ENCODE results near the gene GPC6.

Gene GPC6

DNA sequence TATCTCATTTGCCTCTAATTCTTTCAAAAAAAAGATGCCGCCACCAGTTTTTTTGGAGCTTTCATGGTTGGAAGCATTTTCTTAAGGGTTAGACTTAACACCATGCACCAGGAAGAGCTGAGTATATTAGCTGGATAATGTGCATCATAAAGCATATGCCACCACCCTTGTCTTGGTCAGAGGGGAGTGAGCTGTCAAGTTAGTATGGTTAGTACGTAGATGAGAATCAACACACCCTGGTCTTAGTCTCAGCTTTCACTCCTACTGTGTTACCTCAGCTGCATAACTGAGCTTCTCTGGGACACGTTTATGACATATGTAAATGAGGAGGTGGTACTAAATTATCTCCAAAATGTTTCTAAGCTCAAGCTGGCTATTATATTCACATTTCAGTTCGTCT is 837.2 kb downstream of the GPC6 start:
- Histone ChIP-seq H3K9me3 (ENCODE audit: control extremely low read depth in 1 of 5, control insufficient read depth in 4 of 5, insufficient read depth in 2 of 5, low read depth in 1 of 5, low read length in 4 of 5) (no peaks in the 10 kb centered on the region), H3K36me3 (ENCODE audit: control insufficient read depth in 4 of 4, insufficient read depth in 4 of 4, low read length in 3 of 4) (no peaks in the 10 kb centered on the region), H3K27me3 (replicated peaks in 2 of 5; ENCODE audit: control insufficient read depth in 4 of 5, insufficient read depth in 5 of 5, low read length in 4 of 5) (no peaks in the 10 kb centered on the region), H3K4me1 (ENCODE audit: control extremely low read depth in 1 of 4, control insufficient read depth in 4 of 4, insufficient read depth in 4 of 4, low read length in 3 of 4) (no peaks in the 10 kb centered on the region), H3K27ac (ENCODE audit: insufficient read depth in 1 of 2, low read depth in 1 of 2, low read length in 2 of 2, poor library complexity in 1 of 2, severe bottlenecking in 2 of 2) (no peak overlapping the region), H3K4me3 (ENCODE audit: control insufficient read depth in 1 of 7, extremely low read depth in 1 of 7, insufficient read depth in 4 of 7, low read depth in 2 of 7, low read length in 6 of 7) (no peak overlapping the region)
- WGBS (ENCODE audit: insufficient coverage) = no CpG with 5 or more reads among the region's 4 CpGs
- ChIA-PET POLR2A (no interaction called here), CTCF (interaction anchor here (1.0 kb wide), 1 partner anchor 11 kb away, joined by 3 read pairs; no protein-coding TSS in a partner anchor)
- no peak for DNase-seq

DNA sequence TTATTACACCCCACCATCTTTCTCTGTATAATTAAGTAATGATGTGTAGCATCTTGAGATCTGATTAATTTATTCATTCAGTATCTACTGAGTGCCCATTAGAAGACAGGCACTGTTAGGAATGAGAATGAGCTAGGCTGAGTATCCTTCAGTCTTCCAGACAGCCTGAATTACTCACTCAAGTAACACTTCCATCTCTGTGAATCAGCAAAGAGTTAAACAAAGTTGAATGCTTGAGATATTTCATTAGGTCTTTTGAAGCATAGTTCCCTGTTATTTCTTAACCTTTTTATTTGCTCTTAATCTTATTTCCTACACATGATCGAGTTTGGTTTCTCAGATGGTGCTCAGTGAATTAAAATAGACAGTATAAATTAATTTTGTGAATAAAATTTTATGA is 839.1 kb downstream of the GPC6 start:
- Histone ChIP-seq H3K36me3 (ENCODE audit: control insufficient read depth in 4 of 4, insufficient read depth in 4 of 4, low read length in 3 of 4) (no peaks in the 10 kb centered on the region), H3K27me3 (replicated peaks in 2 of 5; ENCODE audit: control insufficient read depth in 4 of 5, insufficient read depth in 5 of 5, low read length in 4 of 5) (no peaks in the 10 kb centered on the region), H3K4me3 (ENCODE audit: control insufficient read depth in 1 of 7, extremely low read depth in 1 of 7, insufficient read depth in 4 of 7, low read depth in 2 of 7, low read length in 6 of 7) (no peak overlapping the region), H3K4me1 (ENCODE audit: control extremely low read depth in 1 of 4, control insufficient read depth in 4 of 4, insufficient read depth in 4 of 4, low read length in 3 of 4) (no peaks in the 10 kb centered on the region), H3K9me3 (ENCODE audit: control extremely low read depth in 1 of 5, control insufficient read depth in 4 of 5, insufficient read depth in 2 of 5, low read depth in 1 of 5, low read length in 4 of 5) (no peaks in the 10 kb centered on the region), H3K27ac (ENCODE audit: insufficient read depth in 1 of 2, low read depth in 1 of 2, low read length in 2 of 2, poor library complexity in 1 of 2, severe bottlenecking in 2 of 2) (no peak overlapping the region)
- POLR2A ChIA-PET = interaction anchor here (0.6 kb wide), 1 partner anchor 264 kb away, joined by 5 read pairs; no protein-coding TSS in a partner anchor
- WGBS (ENCODE audit: insufficient coverage) = no CpG with 5 or more reads among the region's 1 CpG
- DNase-seq = no peak
- CTCF ChIA-PET = no interaction called here

DNA sequence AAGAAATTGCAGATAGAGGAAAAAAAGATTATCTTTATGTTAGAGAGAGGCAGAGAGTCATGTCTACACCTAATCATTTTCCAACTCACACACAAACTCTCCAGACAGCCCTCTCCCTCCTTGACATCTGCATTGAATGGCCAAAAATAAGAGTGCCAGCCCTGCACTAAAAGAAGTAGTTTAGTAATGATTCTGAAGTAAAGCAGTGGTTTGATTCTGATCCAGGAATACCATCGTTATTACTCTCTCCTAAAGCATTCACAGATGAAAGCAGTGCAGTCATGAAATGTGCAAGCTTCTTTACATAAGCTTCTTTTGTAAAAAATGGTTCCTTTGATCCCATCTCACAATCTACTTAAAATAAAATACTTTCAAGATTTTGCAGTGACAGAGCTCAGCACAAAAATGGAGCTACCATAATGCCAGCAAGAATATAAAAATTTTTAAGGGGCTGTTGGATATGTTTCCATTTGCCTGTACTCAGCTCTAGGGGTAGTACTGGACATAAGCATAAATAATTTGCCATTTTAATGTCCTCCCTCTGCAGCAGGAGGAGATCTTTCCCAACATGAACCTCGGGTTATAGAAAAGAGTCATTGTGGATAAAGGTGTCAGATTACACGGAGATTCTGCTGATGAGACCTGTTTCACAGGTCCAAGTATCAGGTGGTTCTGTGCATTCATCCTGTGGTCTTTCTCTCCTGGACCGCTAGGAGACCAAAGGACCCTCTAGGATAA is 846.6 kb downstream of the GPC6 start:
- H3K4me1 ChIP-seq (ENCODE audit: control extremely low read depth in 1 of 4, control insufficient read depth in 4 of 4, insufficient read depth in 4 of 4, low read length in 3 of 4) = no peaks in the 10 kb centered on the region
- no peak overlapping the region for H3K27ac ChIP-seq (ENCODE audit: insufficient read depth in 1 of 2, low read depth in 1 of 2, low read length in 2 of 2, poor library complexity in 1 of 2, severe bottlenecking in 2 of 2)
- POLR2A ChIA-PET = no interaction called here
- DNase-seq = no peak
- peaks cover 0 to 8% (median 0%) of the 10 kb centered on the region in 5 experiments for H3K9me3 ChIP-seq (ENCODE audit: control extremely low read depth in 1 of 5, control insufficient read depth in 4 of 5, insufficient read depth in 2 of 5, low read depth in 1 of 5, low read length in 4 of 5)
- WGBS (ENCODE audit: insufficient coverage) = 95% methylated on average over 3 of the region's 4 CpGs
- H3K36me3 ChIP-seq (ENCODE audit: control insufficient read depth in 4 of 4, insufficient read depth in 4 of 4, low read length in 3 of 4) = no peaks in the 10 kb centered on the region
- H3K4me3 ChIP-seq (ENCODE audit: control insufficient read depth in 1 of 7, extremely low read depth in 1 of 7, insufficient read depth in 4 of 7, low read depth in 2 of 7, low read length in 6 of 7) = no peak overlapping the region
- CTCF ChIA-PET = no interaction called here
- H3K27me3 ChIP-seq (replicated peaks in 2 of 5; ENCODE audit: control insufficient read depth in 4 of 5, insufficient read depth in 5 of 5, low read length in 4 of 5) = no peaks in the 10 kb centered on the region

DNA sequence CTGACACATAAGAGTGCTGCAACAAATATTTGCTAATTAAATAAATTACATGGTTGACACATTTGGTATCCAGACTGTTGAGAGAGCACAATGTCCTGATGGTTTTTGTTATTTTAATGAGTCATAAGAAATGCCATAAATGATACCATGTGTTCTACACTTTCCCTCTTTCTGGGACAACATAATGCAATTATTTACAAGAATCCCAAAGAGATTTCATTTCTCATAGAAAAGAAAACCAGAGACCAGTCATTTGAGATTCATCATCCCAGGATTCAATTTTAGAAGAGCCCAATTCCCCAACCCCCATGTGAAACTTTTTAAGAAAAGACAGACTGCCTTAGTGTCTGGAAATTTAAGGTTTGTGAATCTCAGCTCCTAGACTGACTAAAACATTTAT is 853.3 kb downstream of the GPC6 start:
- CTCF ChIA-PET = no interaction called here

DNA sequence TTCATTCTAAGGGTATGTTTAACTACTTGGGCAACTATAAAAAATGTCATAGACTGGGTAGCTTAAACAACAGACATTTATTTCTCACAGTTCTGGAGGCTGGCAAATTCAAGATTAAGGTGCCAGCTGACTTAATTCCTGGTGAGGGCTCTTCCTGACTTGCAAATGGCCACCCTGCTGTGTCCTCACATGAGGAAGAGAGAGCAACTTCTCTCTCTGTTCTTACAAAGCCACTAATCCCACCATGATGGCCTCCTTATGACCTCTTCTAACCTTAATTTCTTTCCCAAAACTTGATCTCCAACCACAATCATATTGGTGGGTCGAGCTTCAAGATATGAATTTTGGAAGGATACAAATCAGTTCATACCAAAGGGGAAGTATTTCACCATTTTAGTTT is 853.9 kb downstream of the GPC6 start:
- no peak overlapping the region for H3K27ac ChIP-seq (ENCODE audit: insufficient read depth in 1 of 2, low read depth in 1 of 2, low read length in 2 of 2, poor library complexity in 1 of 2, severe bottlenecking in 2 of 2)
- POLR2A ChIA-PET = no interaction called here
- CTCF ChIA-PET = interaction anchor here (0.6 kb wide), 1 partner anchor 328 kb away, joined by 3 read pairs; no protein-coding TSS in a partner anchor
- no peak for DNase-seq
- peaks cover 0 to 8% (median 0%) of the 10 kb centered on the region in 5 experiments for H3K9me3 ChIP-seq (ENCODE audit: control extremely low read depth in 1 of 5, control insufficient read depth in 4 of 5, insufficient read depth in 2 of 5, low read depth in 1 of 5, low read length in 4 of 5)
- H3K36me3 ChIP-seq (ENCODE audit: control insufficient read depth in 4 of 4, insufficient read depth in 4 of 4, low read length in 3 of 4) = no peaks in the 10 kb centered on the region
- no CpG with 5 or more reads among the region's 1 CpG for WGBS (ENCODE audit: insufficient coverage)
- no peak overlapping the region for H3K4me3 ChIP-seq (ENCODE audit: control insufficient read depth in 1 of 7, extremely low read depth in 1 of 7, insufficient read depth in 4 of 7, low read depth in 2 of 7, low read length in 6 of 7)
- no peaks in the 10 kb centered on the region for H3K4me1 ChIP-seq (ENCODE audit: control extremely low read depth in 1 of 4, control insufficient read depth in 4 of 4, insufficient read depth in 4 of 4, low read length in 3 of 4)
- no peaks in the 10 kb centered on the region for H3K27me3 ChIP-seq (replicated peaks in 2 of 5; ENCODE audit: control insufficient read depth in 4 of 5, insufficient read depth in 5 of 5, low read length in 4 of 5)

More for the DNA sequence above, 853.3 kb downstream of the GPC6 start:
- H3K27me3 ChIP-seq (replicated peaks in 2 of 5; ENCODE audit: control insufficient read depth in 4 of 5, insufficient read depth in 5 of 5, low read length in 4 of 5) = no peaks in the 10 kb centered on the region
- no peak overlapping the region for H3K4me3 ChIP-seq (ENCODE audit: control insufficient read depth in 1 of 7, extremely low read depth in 1 of 7, insufficient read depth in 4 of 7, low read depth in 2 of 7, low read length in 6 of 7)
- POLR2A ChIA-PET = no interaction called here
- H3K4me1 ChIP-seq (ENCODE audit: control extremely low read depth in 1 of 4, control insufficient read depth in 4 of 4, insufficient read depth in 4 of 4, low read length in 3 of 4) = no peaks in the 10 kb centered on the region
- no peaks in the 10 kb centered on the region for H3K36me3 ChIP-seq (ENCODE audit: control insufficient read depth in 4 of 4, insufficient read depth in 4 of 4, low read length in 3 of 4)
- peaks cover 0 to 8% (median 0%) of the 10 kb centered on the region in 5 experiments for H3K9me3 ChIP-seq (ENCODE audit: control extremely low read depth in 1 of 5, control insufficient read depth in 4 of 5, insufficient read depth in 2 of 5, low read depth in 1 of 5, low read length in 4 of 5)
- no peak for DNase-seq
- H3K27ac ChIP-seq (ENCODE audit: insufficient read depth in 1 of 2, low read depth in 1 of 2, low read length in 2 of 2, poor library complexity in 1 of 2, severe bottlenecking in 2 of 2) = no peak overlapping the region

DNA sequence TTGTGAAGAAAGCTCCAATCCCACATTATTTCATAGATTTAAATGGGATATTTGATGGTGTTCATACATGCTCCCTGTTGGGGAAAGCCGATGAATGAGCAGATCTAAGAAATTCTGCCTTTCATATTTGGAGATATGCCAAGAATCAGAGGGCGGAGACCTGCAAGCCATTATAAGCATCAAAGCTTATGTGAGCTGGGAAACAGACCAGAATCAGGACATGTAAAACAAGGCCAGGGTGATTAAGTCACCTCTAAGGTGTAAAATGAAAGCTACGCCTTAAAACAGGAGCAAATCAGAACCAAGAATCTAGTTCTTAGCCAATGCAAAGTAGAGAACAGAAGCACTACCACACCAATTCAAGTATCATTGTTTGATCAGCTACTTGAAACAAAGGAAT is 860.5 kb downstream of the GPC6 start:
- Histone ChIP-seq H3K4me3 (ENCODE audit: control insufficient read depth in 1 of 7, extremely low read depth in 1 of 7, insufficient read depth in 4 of 7, low read depth in 2 of 7, low read length in 6 of 7) (no peak overlapping the region), H3K36me3 (ENCODE audit: control insufficient read depth in 4 of 4, insufficient read depth in 4 of 4, low read length in 3 of 4) (no peaks in the 10 kb centered on the region), H3K4me1 (ENCODE audit: control extremely low read depth in 1 of 4, control insufficient read depth in 4 of 4, insufficient read depth in 4 of 4, low read length in 3 of 4) (no peaks in the 10 kb centered on the region), H3K27ac (ENCODE audit: insufficient read depth in 1 of 2, low read depth in 1 of 2, low read length in 2 of 2, poor library complexity in 1 of 2, severe bottlenecking in 2 of 2) (no peak overlapping the region), H3K27me3 (replicated peaks in 2 of 5; ENCODE audit: control insufficient read depth in 4 of 5, insufficient read depth in 5 of 5, low read length in 4 of 5) (no peaks in the 10 kb centered on the region), H3K9me3 (ENCODE audit: control extremely low read depth in 1 of 5, control insufficient read depth in 4 of 5, insufficient read depth in 2 of 5, low read depth in 1 of 5, low read length in 4 of 5) (no peaks in the 10 kb centered on the region)
- ChIA-PET CTCF (no interaction called here), POLR2A (no interaction called here)
- DNase-seq = no peak
- WGBS (ENCODE audit: insufficient coverage) = 97% methylated on average over 3 of the region's 3 CpGs

DNA sequence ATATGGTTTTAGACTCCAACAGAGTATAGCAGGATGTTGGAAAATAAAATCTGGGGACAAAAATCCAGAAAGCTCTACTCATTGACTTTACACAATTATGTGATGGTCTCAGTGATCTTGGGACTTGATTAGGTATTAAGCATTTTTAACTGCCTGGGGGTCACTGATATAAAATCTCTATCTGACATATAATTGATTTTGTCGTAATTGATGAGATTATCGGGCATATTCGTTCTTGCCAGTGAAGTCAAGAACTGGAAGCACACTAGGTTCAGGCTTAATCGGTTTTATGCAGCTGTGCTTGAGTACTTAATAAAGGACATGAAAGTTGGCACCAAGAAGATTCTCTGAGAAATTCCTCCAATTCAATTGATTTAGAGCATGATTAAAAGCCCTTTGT is 862.1 kb downstream of the GPC6 start:
- WGBS (ENCODE audit: insufficient coverage) = 46% methylated on average over 4 of the region's 4 CpGs
- Histone ChIP-seq H3K9me3 (ENCODE audit: control extremely low read depth in 1 of 5, control insufficient read depth in 4 of 5, insufficient read depth in 2 of 5, low read depth in 1 of 5, low read length in 4 of 5) (peaks cover 0 to 3% (median 0%) of the 10 kb centered on the region in 5 experiments), H3K36me3 (ENCODE audit: control insufficient read depth in 4 of 4, insufficient read depth in 4 of 4, low read length in 3 of 4) (no peaks in the 10 kb centered on the region), H3K27me3 (replicated peaks in 2 of 5; ENCODE audit: control insufficient read depth in 4 of 5, insufficient read depth in 5 of 5, low read length in 4 of 5) (no peaks in the 10 kb centered on the region), H3K4me3 (ENCODE audit: control insufficient read depth in 1 of 7, extremely low read depth in 1 of 7, insufficient read depth in 4 of 7, low read depth in 2 of 7, low read length in 6 of 7) (no peak overlapping the region), H3K27ac (ENCODE audit: insufficient read depth in 1 of 2, low read depth in 1 of 2, low read length in 2 of 2, poor library complexity in 1 of 2, severe bottlenecking in 2 of 2) (no peak overlapping the region), H3K4me1 (ENCODE audit: control extremely low read depth in 1 of 4, control insufficient read depth in 4 of 4, insufficient read depth in 4 of 4, low read length in 3 of 4) (no peaks in the 10 kb centered on the region)
- ChIA-PET CTCF (no interaction called here), POLR2A (no interaction called here)
- no peak for DNase-seq

Measured in common myeloid progenitor, CD34-positive (primary cell).